Breast epithelium (tissue), 3 donors: ENCODE results near the gene FHIT.

Experiments used
- CTCF ChIP-seq, 3 donors: fragments of 450-650 bp; IDR thresholded peaks; one replicate each; pipeline ENCODE4 v1.5.1; 2016 to 2017; ENCODE audit warnings: antibody characterized with exemption in 3 of 3, mild to moderate bottlenecking in 3 of 3, moderate library complexity in 3 of 3
- POLR2AphosphoS5 ChIP-seq, 3 donors: sonication (generic); formaldehyde crosslinking; IDR thresholded peaks; one replicate each; pipeline ENCODE4 v1.6.1; 2017; ENCODE audit warnings: antibody characterized with exemption in 3 of 3

GRCh38 chr3:60435941-60436650, 815.2 kb downstream of the FHIT start:
- no peak for TF ChIP-seq POLR2AphosphoS5 (IDR thresholded peaks at IDR 0.05)
- TF ChIP-seq CTCF (IDR thresholded peaks at IDR 0.05): no peak
